GM23338 (cell line): ENCODE data around the gene KLHL18. TPM values are rescaled to one million over a fixed set of nuclear protein-coding genes. Genes with fewer than 3 reads are reported as not detected.
"Not testable (repeated sequence)": the region's sequence is repeated elsewhere in the genome, so short reads cannot be mapped to it uniquely, and the experiment has no call there.

Source experiments
- ATAC-seq: fragments of 200-7000 bp; cut with Tn5 transposase; 3 replicates; pipeline ENCODE4 v1.9.1; 2020
- DNase-seq: peaks from one replicate; pipeline ENCODE4 v3.0.0-alpha.2; 2015; ENCODE audit warnings: low spot score
- H2AFZ ChIP-seq: fragments of 200-600 bp; sonication (generic); 2 replicates; pipeline ENCODE4 v1.8.0; 2016; ENCODE audit warnings: antibody characterized with exemption, mild to moderate bottlenecking, moderate library complexity
- H3F3A ChIP-seq: fragments of 200-600 bp; sonication (generic); replicated peaks from 2 replicates; pipeline ENCODE4 v1.8.0; 2017; ENCODE audit warnings: antibody characterized with exemption, mixed run types, low read depth
- H3K27ac ChIP-seq: fragments of 200-600 bp; sonication (generic); 2 replicates; pipeline ENCODE4 v1.6.1; 2016; ENCODE audit warnings: low read depth
- H3K27me3 ChIP-seq: fragments of 200-600 bp; sonication (generic); 2 replicates; pipeline ENCODE4 v1.8.0; 2016; ENCODE audit warnings: mild to moderate bottlenecking, mixed run types, moderate library complexity; ENCODE audit not compliant: insufficient read depth
- H3K36me3 ChIP-seq: fragments of 200-600 bp; sonication (generic); 2 replicates; pipeline ENCODE4 v1.8.0; 2016; ENCODE audit warnings: mild to moderate bottlenecking; ENCODE audit not compliant: insufficient read depth
- H3K4me1 ChIP-seq: fragments of 200-600 bp; sonication (generic); 2 replicates; pipeline ENCODE4 v1.8.0; 2016; ENCODE audit warnings: mild to moderate bottlenecking, moderate library complexity; ENCODE audit not compliant: insufficient read depth
- H3K4me2 ChIP-seq: fragments of 200-600 bp; sonication (generic); 2 replicates; pipeline ENCODE4 v1.7.1; 2017; ENCODE audit warnings: mixed run types
- H3K4me3 ChIP-seq: fragments of 200-600 bp; sonication (generic); 2 replicates; pipeline ENCODE4 v1.6.1; 2016; ENCODE audit warnings: mixed run types
- H3K79me2 ChIP-seq: fragments of 200-600 bp; sonication (generic); replicated peaks from 2 replicates; pipeline ENCODE4 v1.8.0; 2017; ENCODE audit warnings: mild to moderate bottlenecking; ENCODE audit not compliant: insufficient read depth
- H3K9me2 ChIP-seq: fragments of 200-600 bp; sonication (generic); 2 replicates; pipeline ENCODE4 v1.8.0; 2017; ENCODE audit not compliant: insufficient read depth
- H4K20me1 ChIP-seq: fragments of 200-600 bp; sonication (generic); replicated peaks from 2 replicates; pipeline ENCODE4 v1.8.0; 2017; ENCODE audit warnings: mild to moderate bottlenecking; ENCODE audit not compliant: insufficient read depth
- H3K27ac Mint-ChIP-seq: 2 replicates; pipeline ENCODE4 v1.8.0; 2020; ENCODE audit warnings: inconsistent platforms, mild to moderate bottlenecking, moderate library complexity, mixed read lengths
- H3K27me3 Mint-ChIP-seq: 3 replicates; pipeline ENCODE4 v1.8.0; 2022; ENCODE audit warnings: low read depth, mild to moderate bottlenecking, moderate library complexity, mixed read lengths, inconsistent platforms; ENCODE audit not compliant: insufficient read depth, poor library complexity
- H3K36me3 Mint-ChIP-seq: 3 replicates; pipeline ENCODE4 v1.8.0; 2021; ENCODE audit warnings: low read depth, mild to moderate bottlenecking, inconsistent platforms, moderate library complexity, mixed read lengths
- H3K4me1 Mint-ChIP-seq: 3 replicates; pipeline ENCODE4 v1.8.0; 2020; ENCODE audit warnings: mild to moderate bottlenecking, inconsistent platforms, mixed read lengths
- H3K4me3 Mint-ChIP-seq: 3 replicates; pipeline ENCODE4 v1.8.0; 2021; ENCODE audit warnings: moderate library complexity, mild to moderate bottlenecking, inconsistent platforms, mixed read lengths
- H3K9me3 Mint-ChIP-seq: 3 replicates; pipeline ENCODE4 v1.8.0; 2020; ENCODE audit warnings: moderate library complexity, mild to moderate bottlenecking, inconsistent platforms, mixed read lengths
- EZH2 ChIP-seq: fragments of 200-600 bp; sonication (generic); IDR thresholded peaks from one replicate; pipeline ENCODE4 v1.8.0; 2017; ENCODE audit warnings: antibody characterized with exemption, mild to moderate bottlenecking, low read depth; ENCODE audit not compliant: unreplicated experiment
- ZNF462 ChIP-seq: fragments of 250-450 bp; sonication (Bioruptor Pico); IDR thresholded peaks from 2 replicates; pipeline ENCODE4 v1.5.0; 2020; ENCODE audit warnings: mild to moderate bottlenecking, moderate library complexity
- polyA plus RNA-seq: library from polyadenylated mRNA; unstranded; fragments of >200 nt; fragmentation: Nextera tagmentation; extraction: Ambion mirVana; gene quantifications from 2 replicates; pipeline ENCODE4 v1.2.1, GENCODE V29; 2016
- total RNA-seq: library from RNA; depleted of rRNA; stranded (reverse); fragments of >200 nt; shearing (Covaris generic); gene quantifications from 2 replicates; pipeline ENCODE4 v1.2.3, GENCODE V29; 2014

KLHL18 gene
- total and polyA plus RNA-seq, 2 experiments from 2014 or later, result 11.3 to 18.1 TPM

- TF ChIP-seq ZNF462 (CRISPR knock-in tag), result no peak
- TF ChIP-seq EZH2, result no peak
These were observed 84.9 kb downstream of the KLHL18 start (continued) for GRCh38 chr3:47367631-47368030.

- H3K4me3 ChIP-seq, DNase-seq, ATAC-seq, H3K4me1 Mint-ChIP-seq, H3K36me3 ChIP-seq, H3K79me2 ChIP-seq, H3K4me3 Mint-ChIP-seq, H3K27ac Mint-ChIP-seq, H2AFZ ChIP-seq, H4K20me1 ChIP-seq, H3F3A ChIP-seq, H3K27me3 ChIP-seq, H3K36me3 Mint-ChIP-seq, H3K27ac ChIP-seq, H3K9me2 ChIP-seq, H3K4me2 ChIP-seq, H3K9me3 Mint-ChIP-seq, H3K4me1 ChIP-seq: not testable (repeated sequence)
- peaks cover 12% of the 10 kb centered on the region for H3K27me3 Mint-ChIP-seq
These were observed 87.3 kb downstream of the KLHL18 start for GRCh38 chr3:47370020-47370419.

GRCh38 chr3:47370887-47371697 is 88.3 kb downstream of the KLHL18 start:
- Histone ChIP-seq H3F3A (no peaks in the 10 kb centered on the region), H3K4me1 (peaks cover 5% of the 10 kb centered on the region; the same call in 1 of the 2 replicates), H3K9me2 (no peaks in the 10 kb centered on the region), H4K20me1 (no peaks in the 10 kb centered on the region), H2AFZ (peak overlapping the region; percentile 97), H3K4me2 (peak overlapping the region; percentile 70), H3K36me3 (no peaks in the 10 kb centered on the region), H3K27me3 (no peaks in the 10 kb centered on the region), H3K4me3 (peak overlapping the region; percentile 33; the same call in 1 of the 2 replicates), H3K27ac (no peak overlapping the region), H3K79me2 (no peaks in the 10 kb centered on the region)
- peaks cover 12% of the 10 kb centered on the region for H3K27me3 Mint-ChIP-seq
- peaks cover 6% of the 10 kb centered on the region for H3K4me1 Mint-ChIP-seq
- 0 out of 3 replicates have a peak overlapping the region, but pooled peaks have one; percentile 16 for H3K4me3 Mint-ChIP-seq
- H3K36me3 Mint-ChIP-seq, result no peaks in the 10 kb centered on the region
- ATAC-seq (peak; percentile 88), DNase-seq (peak; percentile 72)
- H3K9me3 Mint-ChIP-seq, result no peaks in the 10 kb centered on the region
- H3K27ac Mint-ChIP-seq, result no peak overlapping the region
- no peak for TF ChIP-seq ZNF462 (CRISPR knock-in tag)
